HG02678 (cell line): ENCODE measurements around the gene HCAR3.
"Not testable (repeated sequence)": the region's sequence is repeated elsewhere in the genome, so short reads cannot be mapped to it uniquely, and the experiment has no call there.

Source experiments
- ATAC-seq: cut with Tn5 transposase; IDR thresholded peaks from one replicate; pipeline ENCODE4 v1.9.1; 2021; ENCODE audit warnings: mild to moderate bottlenecking, moderate library complexity; ENCODE audit not compliant: unreplicated experiment

HCAR3 gene

GRCh38 chr12:122716658-122717057, at the start of gene HCAR3:
Gene HCAR3 (minus strand): TSS chr12:122716811. CDS start chr12:122716737, 74 bp downstream.
- not testable (repeated sequence) for ATAC-seq

GRCh38 chr12:122757568-122757967, 41.0 kb upstream of the HCAR3 start:
- no peak for ATAC-seq

- ATAC-seq: no peak
Observed at GRCh38 chr12:122754790-122755189, 38.2 kb upstream of the HCAR3 start.

- no peak for ATAC-seq
Observed at GRCh38 chr12:122753319-122753650, 36.7 kb upstream of the HCAR3 start.

- ATAC-seq: peak; percentile 94
Observed at GRCh38 chr12:122752464-122753318, 36.1 kb upstream of the HCAR3 start, which contains the start of gene DENR. Gene DENR (plus strand): TSS chr12:122752824. CDS start chr12:122753702, 878 bp downstream.

- ATAC-seq: not testable (repeated sequence)
Observed at GRCh38 chr12:122750781-122751515, 34.3 kb upstream of the HCAR3 start.

GRCh38 chr12:122749569-122750332, 33.1 kb upstream of the HCAR3 start:
- no peak for ATAC-seq

GRCh38 chr12:122747224-122748135, 30.9 kb upstream of the HCAR3 start:
- no peak for ATAC-seq

- ATAC-seq: no peak
Observed at GRCh38 chr12:122743895-122744525, 27.4 kb upstream of the HCAR3 start.

GRCh38 chr12:122740351-122740750, 23.7 kb upstream of the HCAR3 start:
- ATAC-seq: no peak

- ATAC-seq: no peak
Observed at GRCh38 chr12:122738571-122738970, 22.0 kb upstream of the HCAR3 start.

- ATAC-seq: no peak
Observed at GRCh38 chr12:122732611-122733010, 16.0 kb upstream of the HCAR3 start.

GRCh38 chr12:122732170-122732569, 15.6 kb upstream of the HCAR3 start:
- no peak for ATAC-seq

- ATAC-seq: no peak
Observed at GRCh38 chr12:122730215-122731014, 13.8 kb upstream of the HCAR3 start, which contains the start of gene HCAR1. Gene HCAR1 (minus strand): TSS chr12:122730844. CDS start chr12:122730339, 505 bp downstream.

- ATAC-seq: no peak
Observed at GRCh38 chr12:122729583-122730214, 13.1 kb upstream of the HCAR3 start.

GRCh38 chr12:122726080-122726558, 9.5 kb upstream of the HCAR3 start:
- no peak for ATAC-seq

- ATAC-seq: no peak
Observed at GRCh38 chr12:122725452-122726079, 9.0 kb upstream of the HCAR3 start.
